HG02973 (cell line): ENCODE data around the gene AMHR2.

Source experiments
- ATAC-seq: cut with Tn5 transposase; IDR thresholded peaks from one replicate; pipeline ENCODE4 v1.9.1; 2021; ENCODE audit warnings: moderate library complexity; ENCODE audit not compliant: unreplicated experiment

Gene AMHR2

GRCh38 chr12:53452159-53453077 lies 28.8 kb downstream of the AMHR2 start:
- ATAC-seq = peak; percentile 3

GRCh38 chr12:53453953-53454640 lies 30.4 kb downstream of the AMHR2 start:
- no peak for ATAC-seq

- no peak for ATAC-seq
Observed at GRCh38 chr12:53454707-53455106, 31.1 kb downstream of the AMHR2 start.

GRCh38 chr12:53456654-53457366 lies 33.2 kb downstream of the AMHR2 start:
- no peak for ATAC-seq

DNA sequence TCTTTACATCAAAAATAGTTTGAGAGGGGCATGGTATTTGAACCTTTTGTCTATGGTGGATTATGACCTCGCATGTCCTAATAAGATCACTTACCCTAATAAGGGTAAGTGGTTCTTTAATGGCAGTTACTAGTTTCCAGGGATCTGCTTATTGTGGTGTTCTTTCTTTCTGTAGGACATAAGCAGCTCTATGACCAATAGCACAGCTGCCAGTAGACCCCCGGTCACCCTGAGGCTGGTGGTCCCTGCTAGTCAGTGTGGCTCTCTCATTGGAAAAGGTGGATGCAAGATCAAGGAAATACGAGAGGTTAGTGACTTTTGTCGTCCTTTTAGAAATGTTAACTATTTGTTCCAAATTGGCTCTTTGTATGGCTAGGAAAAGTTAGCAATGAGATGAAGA lies 35.4 kb downstream of the AMHR2 start:
- ATAC-seq = no peak

GRCh38 chr12:53461059-53461458 lies 37.4 kb downstream of the AMHR2 start:
- no peak for ATAC-seq

- no peak for ATAC-seq
Observed at GRCh38 chr12:53461591-53461990, 37.9 kb downstream of the AMHR2 start.

GRCh38 chr12:53462935-53463334 lies 39.3 kb downstream of the AMHR2 start:
- no peak for ATAC-seq

- no peak for ATAC-seq
Observed at GRCh38 chr12:53463802-53464560, 40.3 kb downstream of the AMHR2 start.

- ATAC-seq = no peak
Observed at GRCh38 chr12:53464685-53465418, 41.2 kb downstream of the AMHR2 start.

GRCh38 chr12:53465679-53466078 lies 42.0 kb downstream of the AMHR2 start:
- no peak for ATAC-seq

DNA sequence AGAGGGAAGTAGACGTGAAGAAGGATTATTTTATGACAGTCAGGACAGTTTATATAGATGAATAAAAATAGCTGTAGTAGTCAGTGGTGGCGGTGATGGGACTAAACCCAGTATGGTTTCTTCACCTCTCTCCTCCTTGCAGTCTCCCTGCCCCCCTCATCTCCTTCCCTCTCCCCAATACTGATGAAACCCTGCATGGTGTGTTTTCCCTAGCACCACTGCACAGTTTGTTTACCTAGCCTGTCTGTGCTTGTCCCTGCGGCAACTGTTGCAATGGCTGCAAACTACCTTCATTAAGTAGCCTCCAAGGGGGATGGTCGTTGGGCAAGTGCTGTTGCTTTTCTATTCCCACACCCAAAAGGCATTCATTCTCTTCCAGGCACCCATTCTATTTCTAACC lies 43.0 kb downstream of the AMHR2 start:
- ATAC-seq = no peak

DNA sequence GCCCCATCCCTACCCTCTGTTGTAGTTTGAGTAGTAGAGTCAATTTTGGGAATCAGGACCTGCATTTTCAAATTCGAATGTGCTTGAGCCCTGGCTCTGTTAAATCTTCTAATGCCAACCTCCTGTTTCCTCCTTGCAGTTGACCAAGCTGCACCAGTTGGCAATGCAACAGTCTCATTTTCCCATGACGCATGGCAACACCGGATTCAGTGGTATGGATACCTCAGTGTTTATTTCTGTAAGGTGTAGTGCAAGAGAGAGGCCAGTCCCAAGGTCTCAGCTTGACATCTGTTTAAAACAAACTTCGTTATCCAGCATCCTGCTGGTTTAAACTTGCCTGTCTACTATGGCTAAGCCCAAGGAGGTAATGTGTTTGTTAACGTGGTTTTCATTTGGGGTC lies 43.4 kb downstream of the AMHR2 start:
- ATAC-seq = no peak

GRCh38 chr12:53467880-53468279 lies 44.2 kb downstream of the AMHR2 start:
- ATAC-seq = no peak

DNA sequence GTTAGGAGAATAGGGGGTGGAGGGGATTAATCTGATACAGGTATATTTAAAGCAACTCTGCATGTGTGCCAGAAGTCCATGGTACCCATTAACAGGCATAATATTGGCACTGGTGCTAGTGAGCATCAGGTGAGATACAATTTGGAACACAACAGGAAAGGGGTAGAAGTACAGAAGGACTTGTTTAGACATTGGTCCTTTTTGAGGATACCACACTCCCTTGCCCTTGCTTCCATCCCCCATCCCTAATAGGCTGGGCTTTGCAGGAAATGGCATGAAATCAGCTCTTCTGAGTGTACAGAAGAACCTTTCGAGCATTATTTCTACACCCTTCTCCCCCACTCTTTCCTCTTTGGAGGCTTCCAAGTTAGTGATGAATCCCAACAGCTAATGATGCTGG lies 44.6 kb downstream of the AMHR2 start:
- no peak for ATAC-seq

- no peak for ATAC-seq
Observed at GRCh38 chr12:53472056-53472582, 48.5 kb downstream of the AMHR2 start.

- ATAC-seq = no peak
Observed at GRCh38 chr12:53474077-53474476, 50.4 kb downstream of the AMHR2 start.

DNA sequence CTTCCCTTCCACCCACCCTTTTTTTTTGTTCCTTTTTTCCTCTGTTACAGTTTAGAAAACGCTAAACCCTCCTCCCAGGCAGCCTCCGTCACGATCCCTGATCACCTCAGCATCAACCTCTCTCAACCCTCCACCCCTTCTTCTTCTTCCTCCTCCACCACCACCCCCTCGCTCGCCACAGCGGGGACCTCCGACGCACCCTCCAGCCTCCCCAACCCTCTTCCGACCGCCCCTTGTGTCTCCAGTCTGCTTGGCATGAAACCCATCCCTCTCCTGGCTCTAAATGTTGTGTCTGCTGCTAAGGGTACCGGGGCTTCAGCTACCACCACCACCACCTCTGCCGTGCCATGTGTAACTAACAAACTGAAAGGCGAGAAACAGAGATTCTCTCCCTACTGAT lies 51.2 kb downstream of the AMHR2 start:
- no peak for ATAC-seq

- no peak for ATAC-seq
Observed at GRCh38 chr12:53476769-53477209, 53.1 kb downstream of the AMHR2 start.

GRCh38 chr12:53478865-53479264 lies 55.2 kb downstream of the AMHR2 start:
- ATAC-seq = no peak
